Urinary bladder (tissue), 4 donors: ENCODE measurements around the gene TCEANC. TPM values are rescaled to one million over a fixed set of nuclear protein-coding genes. Genes with fewer than 3 reads are reported as not detected.
"Not testable (repeated sequence)": the region's sequence is repeated elsewhere in the genome, so short reads cannot be mapped to it uniquely, and the experiment has no call there.

Source experiments
- DNase-seq: peaks from one replicate; pipeline ENCODE4 v3.0.0-alpha.2; 2015; ENCODE audit errors: extremely low spot score
- H3K27ac ChIP-seq: one replicate; pipeline ENCODE4 v1.5.1; 2013; ENCODE audit warnings: low read depth, mild to moderate bottlenecking, moderate library complexity
- H3K36me3 ChIP-seq: one replicate; pipeline ENCODE4 v1.6.1; 2013; ENCODE audit warnings: mild to moderate bottlenecking, moderate library complexity; ENCODE audit not compliant: insufficient read depth
- H3K4me1 ChIP-seq: one replicate; pipeline ENCODE4 v1.6.1; 2013; ENCODE audit warnings: mild to moderate bottlenecking, moderate library complexity; ENCODE audit not compliant: insufficient read depth
- H3K4me3 ChIP-seq: one replicate; pipeline ENCODE4 v1.5.1; 2013; ENCODE audit warnings: low read depth, low read length
- WGBS: extraction: QIAGEN DNeasy Blood & Tissue Kit; methylation state at CpG from one replicate; pipeline ENCODE4 v1.1.7; 2013; 5-methylcytosine and 5-hydroxymethylcytosine counted together
- polyA plus RNA-seq: library from polyadenylated mRNA; stranded (reverse); fragments of 200-250 nt; gene quantifications from one replicate; pipeline ENCODE4 v1.2.3, GENCODE V29; 2013
- total RNA-seq: library from RNA; depleted of rRNA; stranded (reverse); fragments of >200 nt; gene quantifications from one replicate; pipeline ENCODE4 v1.2.3, GENCODE V29; 2014
- donor health status: healthy with polysubstance abuse.
- donor health status: healthy.

TCEANC gene
- total and polyA plus RNA-seq, 2 donors = 1.6 to 9.0 TPM

DNA sequence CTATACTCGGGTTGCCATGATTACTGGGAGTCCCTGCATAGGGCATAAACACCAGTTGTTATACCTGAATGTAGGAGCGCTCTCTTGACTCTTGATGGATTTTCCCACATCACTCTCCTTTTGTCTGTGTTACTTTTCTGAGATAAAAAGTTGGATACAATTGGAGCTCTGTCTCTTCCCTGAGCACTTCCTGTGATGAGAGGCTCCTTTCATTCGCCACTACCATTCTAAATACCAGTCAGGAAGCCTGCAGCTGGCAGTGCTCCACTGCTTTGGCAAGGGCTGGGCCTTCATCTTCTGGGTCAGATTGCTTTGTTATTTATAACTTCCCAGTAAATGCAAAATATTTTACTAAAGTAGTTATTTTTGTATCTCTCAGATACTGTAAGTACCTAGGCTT lies 13.9 kb downstream of the TCEANC start:
- Histone ChIP-seq H3K4me3 (no peak overlapping the region), H3K4me1 (peaks cover 1% of the 10 kb centered on the region), H3K27ac (no peak overlapping the region), H3K36me3 (no peaks in the 10 kb centered on the region)
- 78% methylated on average over 3 of the region's 3 CpGs for WGBS
- no peak for DNase-seq

- peaks cover 1% of the 10 kb centered on the region for H3K4me1 ChIP-seq
- H3K36me3 ChIP-seq = no peaks in the 10 kb centered on the region
- H3K27ac ChIP-seq = no peak overlapping the region
- H3K4me3 ChIP-seq = no peak overlapping the region
- no peak for DNase-seq
These were observed 15.0 kb downstream of the TCEANC start for GRCh38 chrX:13667919-13668318.

DNA sequence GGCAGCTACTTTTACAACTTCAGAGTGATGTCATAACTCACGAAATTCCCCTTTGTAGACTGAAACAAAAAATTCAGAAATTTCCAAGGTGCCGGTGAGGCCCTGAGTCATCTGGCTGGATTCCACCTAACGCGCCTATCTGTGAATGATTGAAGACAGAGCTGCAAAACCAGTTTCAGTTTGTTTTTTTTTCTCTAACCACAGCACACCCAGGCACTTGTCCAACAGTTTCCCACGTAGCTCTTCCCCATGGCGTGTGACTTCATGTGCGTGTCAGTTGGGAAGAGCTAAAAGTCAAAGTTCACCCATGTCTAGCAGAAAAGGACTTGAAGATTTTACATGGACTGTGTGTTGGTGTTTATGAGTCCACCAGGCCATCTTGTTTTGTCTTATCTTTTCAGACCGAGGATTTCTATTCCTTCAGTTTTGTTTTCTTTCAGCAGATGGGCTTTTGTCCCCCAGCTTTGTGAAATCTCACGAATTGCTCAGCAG lies 16.4 kb downstream of the TCEANC start:
- peaks cover under 1% of the 10 kb centered on the region for H3K4me1 ChIP-seq
- WGBS = 14% methylated on average over 9 of the region's 9 CpGs
- no peak overlapping the region for H3K4me3 ChIP-seq
- H3K27ac ChIP-seq = no peak overlapping the region
- no peak for DNase-seq
- no peaks in the 10 kb centered on the region for H3K36me3 ChIP-seq

DNA sequence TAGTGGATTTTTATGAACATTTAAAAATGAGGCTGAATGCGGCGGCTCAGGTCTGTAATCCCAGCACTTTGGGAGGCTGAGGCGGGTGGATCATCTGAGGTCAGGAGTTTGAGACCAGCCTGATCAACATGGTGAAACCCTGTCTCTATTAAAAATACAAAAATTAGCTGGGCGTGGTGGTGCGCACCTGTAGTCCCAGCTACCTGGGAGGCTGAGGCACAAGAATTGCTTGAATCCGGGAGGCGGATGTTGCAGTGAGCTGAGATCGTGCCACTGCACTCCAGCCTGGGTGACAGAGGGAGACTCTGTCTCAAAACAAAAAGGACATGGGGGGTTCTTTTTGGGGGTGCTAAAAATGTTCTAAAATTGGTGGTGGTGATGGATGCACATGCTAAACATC lies 16.8 kb downstream of the TCEANC start:
- 81% methylated on average over 8 of the region's 8 CpGs for WGBS

DNA sequence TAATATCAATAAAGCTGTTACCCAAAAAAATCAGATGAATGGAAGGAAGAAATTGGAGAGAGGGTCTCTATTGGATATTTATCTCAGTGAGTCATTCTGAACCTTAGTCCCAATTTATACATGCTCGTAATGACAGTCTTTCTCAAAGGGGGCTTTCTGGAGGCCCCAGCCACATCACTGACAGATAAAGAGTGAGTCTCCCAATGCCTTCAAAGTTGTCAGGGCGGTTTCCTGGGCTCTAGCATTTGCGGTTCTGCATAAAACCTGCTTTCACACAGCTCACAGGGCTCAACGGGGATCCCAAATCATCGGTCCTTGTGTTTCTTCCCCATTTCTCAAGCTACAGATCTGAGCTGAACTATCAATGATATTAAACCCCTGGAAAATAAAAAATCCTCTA lies 17.3 kb downstream of the TCEANC start:
- Histone ChIP-seq H3K36me3 (no peaks in the 10 kb centered on the region), H3K27ac (no peak overlapping the region), H3K4me1 (no peaks in the 10 kb centered on the region), H3K4me3 (no peak overlapping the region)
- WGBS = 96% methylated on average over 5 of the region's 5 CpGs
- no peak for DNase-seq

More for the DNA sequence above, 16.8 kb downstream of the TCEANC start:
- H3K27ac ChIP-seq, H3K4me1 ChIP-seq, H3K36me3 ChIP-seq, DNase-seq, H3K4me3 ChIP-seq: not testable (repeated sequence)

GRCh38 chrX:13673016-13673415 lies 20.1 kb downstream of the TCEANC start:
- Histone ChIP-seq H3K4me3 (no peak overlapping the region), H3K4me1 (no peaks in the 10 kb centered on the region), H3K36me3 (no peaks in the 10 kb centered on the region), H3K27ac (no peak overlapping the region)
- DNase-seq = no peak

DNA sequence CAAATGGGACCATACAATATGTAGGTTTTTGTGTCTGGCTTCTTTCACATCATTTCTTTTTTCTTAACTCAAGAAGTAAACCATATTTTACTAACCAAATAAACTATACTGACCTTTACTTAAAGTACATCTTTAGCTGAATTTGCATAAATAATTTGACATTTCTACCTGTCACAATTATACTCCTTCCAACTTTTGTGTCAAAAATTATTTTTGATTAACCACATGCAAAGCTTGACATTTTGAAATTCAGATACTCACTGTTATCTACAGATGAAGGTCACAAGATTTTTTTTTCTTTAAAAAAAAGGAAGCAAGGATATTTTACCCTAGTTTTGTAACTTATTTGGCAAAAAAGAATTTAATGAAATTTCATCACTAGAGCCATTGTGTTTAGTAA lies 23.9 kb downstream of the TCEANC start:
- H3K4me1 ChIP-seq = no peaks in the 10 kb centered on the region
- no peak overlapping the region for H3K4me3 ChIP-seq
- no peaks in the 10 kb centered on the region for H3K36me3 ChIP-seq
- H3K27ac ChIP-seq = no peak overlapping the region
- no peak for DNase-seq

DNA sequence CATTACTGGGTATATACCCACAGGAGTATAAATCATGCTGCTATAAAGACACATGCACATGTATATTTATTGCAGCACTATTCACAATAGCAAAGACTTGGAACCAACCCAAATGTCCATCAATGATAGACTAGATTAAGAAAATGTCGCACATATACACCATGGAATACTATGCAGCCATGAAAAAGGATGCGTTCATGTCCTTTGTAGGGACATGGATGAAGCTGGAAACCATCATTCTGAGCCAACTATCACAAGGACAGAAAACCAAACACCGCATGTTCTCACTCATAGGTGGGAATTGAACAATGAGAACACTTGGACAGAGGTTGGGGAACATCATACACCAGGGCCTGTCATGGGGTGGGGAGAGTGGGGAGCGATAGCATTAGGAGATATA lies 26.8 kb downstream of the TCEANC start:
- H3K36me3 ChIP-seq, DNase-seq, H3K4me3 ChIP-seq, H3K4me1 ChIP-seq, H3K27ac ChIP-seq: not testable (repeated sequence)
- over 99% methylated on average over 4 of the region's 4 CpGs for WGBS

GRCh38 chrX:13681595-13681994 lies 28.7 kb downstream of the TCEANC start:
- no peak overlapping the region for H3K4me3 ChIP-seq
- WGBS = 91% methylated on average over 7 of the region's 7 CpGs
- no peaks in the 10 kb centered on the region for H3K4me1 ChIP-seq
- no peak for DNase-seq
- no peaks in the 10 kb centered on the region for H3K36me3 ChIP-seq
- H3K27ac ChIP-seq = no peak overlapping the region

GRCh38 chrX:13684361-13684760 lies 31.4 kb downstream of the TCEANC start:
- no peak for DNase-seq
- Histone ChIP-seq H3K4me1 (no peaks in the 10 kb centered on the region), H3K36me3 (no peaks in the 10 kb centered on the region), H3K4me3 (no peak overlapping the region), H3K27ac (no peak overlapping the region)
- 77% methylated on average over 4 of the region's 4 CpGs for WGBS

DNA sequence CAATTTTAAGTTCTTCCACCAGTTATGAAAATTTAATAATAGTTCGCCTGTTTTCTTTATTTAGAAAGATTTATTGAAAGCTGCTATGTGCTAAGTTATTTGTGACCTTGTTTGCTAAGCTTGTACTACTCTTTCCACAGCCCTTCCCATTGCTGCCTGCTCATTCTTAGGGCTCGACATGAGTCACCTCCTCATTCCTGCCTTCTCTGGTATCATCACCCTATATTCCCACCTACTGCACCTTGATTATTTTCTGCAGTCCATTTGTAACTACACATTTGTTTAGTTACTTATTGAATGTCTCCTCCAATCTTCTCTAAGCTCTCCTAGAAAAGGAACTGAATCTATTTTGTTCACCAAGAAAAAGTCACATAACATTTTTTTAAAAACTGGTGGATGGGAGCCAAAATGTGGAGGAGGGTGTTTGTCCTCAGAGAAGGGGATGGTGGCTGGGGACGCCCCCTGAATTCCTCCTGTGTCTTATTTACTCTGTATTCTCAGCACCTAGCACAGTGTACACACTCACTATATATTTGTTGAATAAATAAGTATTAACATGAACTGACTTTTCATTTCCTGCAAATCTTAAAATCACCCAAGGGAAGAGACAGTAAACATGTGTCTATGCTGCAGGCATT lies 32.3 kb downstream of the TCEANC start:
- no peak overlapping the region for H3K27ac ChIP-seq

DNA sequence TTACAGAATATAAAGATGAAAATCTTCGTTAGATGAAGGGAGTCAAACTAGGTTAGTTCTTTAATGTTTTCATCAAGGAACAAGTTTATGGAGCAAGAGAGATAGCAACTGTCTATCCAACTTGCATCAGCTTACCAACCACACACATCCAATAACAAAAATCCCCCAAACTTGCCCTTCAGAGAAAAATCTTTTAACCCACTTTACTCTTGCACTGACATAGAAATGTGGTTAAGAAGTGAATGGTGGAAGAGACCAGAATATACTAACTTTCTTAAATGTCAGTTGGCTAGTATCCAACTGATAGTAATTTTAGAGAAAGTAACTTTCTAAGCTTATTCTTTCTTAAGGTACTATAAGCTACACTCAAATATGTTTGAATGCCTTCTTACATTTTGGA lies 34.3 kb downstream of the TCEANC start:
- Histone ChIP-seq H3K36me3 (no peaks in the 10 kb centered on the region), H3K4me1 (no peaks in the 10 kb centered on the region), H3K4me3 (no peak overlapping the region), H3K27ac (no peak overlapping the region)
- no peak for DNase-seq
- WGBS = 89% methylated on average over 1 of the region's 1 CpG

More for the DNA sequence above, 32.3 kb downstream of the TCEANC start:
- WGBS = 70% methylated on average over 3 of the region's 3 CpGs
- Histone ChIP-seq H3K36me3 (no peaks in the 10 kb centered on the region), H3K4me1 (no peaks in the 10 kb centered on the region), H3K4me3 (no peak overlapping the region)
- no peak for DNase-seq

DNA sequence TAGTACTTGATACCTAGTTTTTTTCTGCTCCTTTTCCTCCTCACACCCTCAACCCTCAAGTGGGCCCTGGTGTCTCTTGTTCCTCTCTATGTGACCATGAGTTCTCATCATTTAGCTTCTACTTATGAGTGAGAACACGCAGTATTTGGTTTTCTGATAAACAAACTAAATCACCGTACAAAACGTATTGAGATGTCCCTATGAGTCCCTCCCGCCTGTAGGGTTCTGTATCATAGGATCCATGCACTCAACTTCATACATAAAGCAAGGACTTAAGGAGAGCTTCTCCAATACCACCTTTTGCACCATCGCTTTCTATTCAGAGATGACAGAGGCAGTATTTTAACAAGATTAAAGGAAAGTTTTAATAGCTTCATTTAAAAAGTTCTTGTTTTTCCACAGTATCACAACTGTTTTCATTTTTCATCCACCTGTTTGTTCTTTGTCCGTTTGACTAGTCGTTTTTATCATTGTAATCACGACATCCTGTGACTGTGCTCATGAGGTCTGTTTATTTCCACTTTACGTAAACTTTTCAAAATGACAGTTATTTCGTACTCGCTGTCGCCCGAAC lies 35.5 kb downstream of the TCEANC start:
- WGBS = 9% methylated on average over 13 of the region's 13 CpGs
- DNase-seq = no peak
- peak overlapping the region; percentile 25 for H3K4me3 ChIP-seq

DNA sequence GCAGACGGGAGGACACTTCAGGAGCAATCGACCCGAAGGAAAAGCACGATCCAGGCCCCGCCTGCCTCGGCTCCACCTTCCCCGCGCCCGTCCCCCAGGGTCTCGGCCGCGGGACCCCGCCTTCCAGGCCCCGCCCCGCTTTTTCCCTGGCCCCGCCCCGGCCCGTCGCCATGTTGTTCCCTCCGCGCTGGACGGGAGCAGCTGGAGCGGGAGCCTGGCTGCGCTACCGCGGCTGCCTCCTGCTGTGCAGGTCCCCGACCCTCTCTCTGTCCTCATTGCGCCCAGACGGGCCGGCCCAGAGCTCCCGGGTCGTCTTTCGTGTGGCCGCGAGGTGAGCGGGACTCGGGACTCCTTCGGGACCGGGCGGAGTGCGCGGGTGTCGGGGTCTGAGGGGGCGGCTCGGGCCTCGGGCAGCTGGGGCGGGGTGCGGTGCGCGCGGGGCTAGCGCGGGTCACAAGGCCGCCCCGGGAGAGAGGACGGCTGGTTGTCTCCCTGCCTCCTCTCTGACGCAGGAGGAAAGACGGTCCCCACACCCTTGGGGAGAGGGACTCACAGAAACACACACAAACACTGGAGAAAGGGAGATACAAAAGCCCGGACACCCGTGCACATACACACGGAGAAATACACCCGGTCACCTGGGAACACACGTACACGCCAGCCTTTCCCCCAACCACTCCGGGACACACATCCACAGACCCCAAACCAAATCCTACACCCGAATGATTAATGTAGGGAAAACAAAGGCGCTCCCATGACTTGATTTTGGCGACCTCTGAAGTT lies 36.2 kb downstream of the TCEANC start, which contains the start of gene RAB9A:
Gene RAB9A (plus strand): TSS at position 171 of the 783 bp plus-strand sequence. CDS start 19,619 bp downstream, outside the sequence.
- H3K27ac ChIP-seq = peak within 1 kb of the TSS; percentile 98
- WGBS = under 1% methylated on average over 60 of the region's 68 CpGs

More for the DNA sequence above, 35.5 kb downstream of the TCEANC start:
- Histone ChIP-seq H3K36me3 (no peaks in the 10 kb centered on the region), H3K27ac (peak overlapping the region; percentile 50), H3K4me1 (no peaks in the 10 kb centered on the region)

More for the DNA sequence above, 36.2 kb downstream of the TCEANC start, which contains the start of gene RAB9A:
- no peaks in the 10 kb centered on the region for H3K36me3 ChIP-seq
- peak within 1 kb of the TSS; percentile 86 for H3K4me3 ChIP-seq
- no peaks in the 10 kb centered on the region for H3K4me1 ChIP-seq
- no peak for DNase-seq
